Measurements from ENCODE around the gene SLC25A43. TPM values are rescaled to one million over a fixed set of nuclear protein-coding genes. Genes with fewer than 3 reads are reported as not detected.

The SLC25A43 gene
- total and polyA plus RNA-seq, 9 of the 15 experiments (the other 6 are each of a cell fraction or from before 2014, with no cell fraction given): 1.3 to 8.4 (median 4.0) TPM

DNA sequence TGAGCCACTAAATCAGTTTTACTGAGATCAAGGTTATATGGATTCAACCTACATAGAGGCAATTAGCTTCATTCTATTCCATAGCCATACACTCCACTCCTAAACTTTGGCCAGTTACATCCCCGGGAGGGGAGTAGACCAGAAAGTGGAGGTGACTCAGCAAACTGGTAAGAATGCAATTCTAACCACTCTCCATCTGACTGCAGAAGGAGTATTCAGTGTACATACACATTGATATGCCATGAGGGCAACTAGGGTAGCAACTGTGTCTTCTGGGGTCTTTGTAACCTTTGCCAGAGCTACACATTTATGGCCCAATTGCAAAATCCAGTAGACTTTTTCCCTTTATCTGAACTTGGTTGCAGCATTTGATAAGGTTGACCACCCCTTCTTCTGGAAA lies 7.6 kb downstream of the SLC25A43 start (continued):
- TF ChIP-seq, protein P1, sequence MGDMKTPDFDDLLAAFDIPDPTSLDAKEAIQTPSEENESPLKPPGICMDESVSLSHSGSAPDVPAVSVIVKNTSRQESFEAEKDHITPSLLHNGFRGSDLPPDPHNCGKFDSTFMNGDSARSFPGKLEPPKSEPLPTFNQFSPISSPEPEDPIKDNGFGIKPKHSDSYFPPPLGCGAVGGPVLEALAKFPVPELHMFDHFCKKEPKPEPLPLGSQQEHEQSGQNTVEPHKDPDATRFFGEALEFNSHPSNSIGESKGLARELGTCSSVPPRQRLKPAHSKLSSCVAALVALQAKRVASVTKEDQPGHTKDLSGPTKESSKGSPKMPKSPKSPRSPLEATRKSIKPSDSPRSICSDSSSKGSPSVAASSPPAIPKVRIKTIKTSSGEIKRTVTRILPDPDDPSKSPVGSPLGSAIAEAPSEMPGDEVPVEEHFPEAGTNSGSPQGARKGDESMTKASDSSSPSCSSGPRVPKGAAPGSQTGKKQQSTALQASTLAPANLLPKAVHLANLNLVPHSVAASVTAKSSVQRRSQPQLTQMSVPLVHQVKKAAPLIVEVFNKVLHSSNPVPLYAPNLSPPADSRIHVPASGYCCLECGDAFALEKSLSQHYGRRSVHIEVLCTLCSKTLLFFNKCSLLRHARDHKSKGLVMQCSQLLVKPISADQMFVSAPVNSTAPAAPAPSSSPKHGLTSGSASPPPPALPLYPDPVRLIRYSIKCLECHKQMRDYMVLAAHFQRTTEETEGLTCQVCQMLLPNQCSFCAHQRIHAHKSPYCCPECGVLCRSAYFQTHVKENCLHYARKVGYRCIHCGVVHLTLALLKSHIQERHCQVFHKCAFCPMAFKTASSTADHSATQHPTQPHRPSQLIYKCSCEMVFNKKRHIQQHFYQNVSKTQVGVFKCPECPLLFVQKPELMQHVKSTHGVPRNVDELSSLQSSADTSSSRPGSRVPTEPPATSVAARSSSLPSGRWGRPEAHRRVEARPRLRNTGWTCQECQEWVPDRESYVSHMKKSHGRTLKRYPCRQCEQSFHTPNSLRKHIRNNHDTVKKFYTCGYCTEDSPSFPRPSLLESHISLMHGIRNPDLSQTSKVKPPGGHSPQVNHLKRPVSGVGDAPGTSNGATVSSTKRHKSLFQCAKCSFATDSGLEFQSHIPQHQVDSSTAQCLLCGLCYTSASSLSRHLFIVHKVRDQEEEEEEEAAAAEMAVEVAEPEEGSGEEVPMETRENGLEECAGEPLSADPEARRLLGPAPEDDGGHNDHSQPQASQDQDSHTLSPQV (IDR thresholded peaks at IDR 0.05): 0 out of 2 replicates have a peak, but pooled peaks have one; percentile 5
- TF ChIP-seq DPF2 (IDR thresholded peaks at IDR 0.05) (peak; percentile 39; the same call in 1 of the 2 replicates), RAD21 (CRISPR knock-in tag; conservative IDR thresholded peaks at IDR 0.05 in 1 of 2, IDR thresholded peaks at IDR 0.05 in 1 of 2) (no peak), NRF1 (conservative IDR thresholded peaks at IDR 0.05 in 1 of 2, IDR thresholded peaks at IDR 0.05 in 1 of 2) (no peak), TSC22D4 (tag; IDR thresholded peaks at IDR 0.05) (no peak), MAFG (tag; conservative IDR thresholded peaks at IDR 0.05) (peak; percentile 94), TAF15 (IDR thresholded peaks at IDR 0.05; ENCODE audit: low read depth, low read length) (no peak), ESRRB (CRISPR knock-in tag; IDR thresholded peaks at IDR 0.05; ENCODE audit: borderline replicate concordance) (no peak), MYC (IDR thresholded peaks at IDR 0.05; ENCODE audit: low read depth, low read length) (no peak), MYC (CRISPR knock-in tag; IDR thresholded peaks at IDR 0.05; ENCODE audit: borderline replicate concordance, low read depth) (no peak), ARID1B (IDR thresholded peaks at IDR 0.05) (peak; percentile 33), RBM15 (IDR thresholded peaks at IDR 0.05; ENCODE audit: insufficient read depth, low read length) (no peak), CBX5 (IDR thresholded peaks at IDR 0.05; ENCODE audit: borderline replicate concordance, low read depth) (no peak)
